CD4-positive, alpha-beta T cell treated with Interleukin-10 for 1 hour (primary cell): ENCODE measurements around the gene LEFTY1.
A peak's percentile ranks its signal among the peaks of the same experiment; 100 is the strongest.
"Not testable (repeated sequence)": the region's sequence is repeated elsewhere in the genome, so short reads cannot be mapped to it uniquely, and the experiment has no call there.

Source experiments
- DNase-seq: peaks from one replicate; pipeline ENCODE4 v3.0.0-alpha.2; 2020

LEFTY1 gene

DNA sequence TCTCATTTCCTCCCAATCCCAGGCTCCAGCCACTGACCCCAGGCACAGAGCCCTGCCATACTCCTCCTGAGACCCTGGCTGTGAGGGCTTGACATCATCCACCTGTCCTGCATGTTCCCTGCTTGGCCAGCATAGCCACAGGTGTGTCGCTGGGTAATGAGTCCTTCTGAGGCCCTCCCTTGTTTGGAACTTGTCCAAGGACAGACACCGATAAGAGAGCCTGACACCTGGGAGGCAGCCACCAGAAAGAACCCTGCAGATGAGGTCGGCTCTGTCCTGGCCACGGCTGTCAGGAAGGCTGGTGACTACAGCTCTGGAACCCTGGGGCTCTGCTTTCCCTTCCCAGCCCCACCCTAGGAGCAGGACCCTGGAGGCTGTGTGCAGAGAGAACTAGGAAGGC, 41.3 kb downstream of the LEFTY1 start:
- no peak for DNase-seq

DNA sequence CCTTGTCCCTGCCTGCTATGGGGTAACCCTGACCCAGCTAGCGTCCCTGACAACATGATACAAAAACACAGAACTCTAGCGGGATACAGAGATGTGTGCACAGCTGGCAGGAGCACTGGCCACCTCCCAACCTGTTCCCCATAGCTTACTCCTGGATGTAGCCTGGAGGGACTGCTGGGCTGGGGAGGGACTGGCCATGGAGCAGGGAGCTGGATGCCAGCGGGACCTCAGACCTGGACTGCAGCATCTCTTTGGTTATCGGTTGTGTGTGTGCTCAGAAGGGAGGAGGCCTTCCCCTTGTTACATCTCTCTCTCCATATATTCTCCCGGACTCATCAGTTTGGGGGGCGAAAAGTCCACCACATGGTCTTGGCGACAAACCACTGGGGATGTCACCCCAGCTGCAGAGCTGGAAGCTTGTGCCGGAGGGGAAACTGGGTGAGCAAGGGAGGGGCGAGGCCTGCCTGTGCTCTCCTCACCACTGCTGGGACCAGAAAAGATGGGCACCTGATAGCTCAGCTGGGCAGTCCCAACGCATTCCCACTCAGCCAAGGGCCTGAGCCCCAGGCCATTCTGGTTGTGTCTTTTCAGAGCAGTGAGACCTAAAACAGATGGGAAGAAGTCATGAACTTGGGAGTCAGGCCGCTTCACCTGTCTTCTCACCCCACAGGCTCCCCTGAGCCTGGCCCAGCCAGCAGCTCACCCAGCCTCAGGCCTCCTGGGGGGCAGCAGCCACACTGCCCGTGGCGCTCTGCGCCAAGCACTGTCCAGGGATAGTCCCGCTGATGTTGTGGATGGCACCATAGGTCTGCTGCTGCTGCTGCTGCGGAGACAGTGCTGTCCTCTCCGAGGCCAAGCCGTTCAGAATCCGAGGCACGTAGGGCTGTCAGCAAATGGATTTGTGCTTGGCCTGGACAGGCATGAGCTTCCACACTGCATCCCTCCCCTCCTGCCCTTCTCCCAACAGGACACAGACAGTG, 42.3 kb downstream of the LEFTY1 start:
- DNase-seq = no peak

DNA sequence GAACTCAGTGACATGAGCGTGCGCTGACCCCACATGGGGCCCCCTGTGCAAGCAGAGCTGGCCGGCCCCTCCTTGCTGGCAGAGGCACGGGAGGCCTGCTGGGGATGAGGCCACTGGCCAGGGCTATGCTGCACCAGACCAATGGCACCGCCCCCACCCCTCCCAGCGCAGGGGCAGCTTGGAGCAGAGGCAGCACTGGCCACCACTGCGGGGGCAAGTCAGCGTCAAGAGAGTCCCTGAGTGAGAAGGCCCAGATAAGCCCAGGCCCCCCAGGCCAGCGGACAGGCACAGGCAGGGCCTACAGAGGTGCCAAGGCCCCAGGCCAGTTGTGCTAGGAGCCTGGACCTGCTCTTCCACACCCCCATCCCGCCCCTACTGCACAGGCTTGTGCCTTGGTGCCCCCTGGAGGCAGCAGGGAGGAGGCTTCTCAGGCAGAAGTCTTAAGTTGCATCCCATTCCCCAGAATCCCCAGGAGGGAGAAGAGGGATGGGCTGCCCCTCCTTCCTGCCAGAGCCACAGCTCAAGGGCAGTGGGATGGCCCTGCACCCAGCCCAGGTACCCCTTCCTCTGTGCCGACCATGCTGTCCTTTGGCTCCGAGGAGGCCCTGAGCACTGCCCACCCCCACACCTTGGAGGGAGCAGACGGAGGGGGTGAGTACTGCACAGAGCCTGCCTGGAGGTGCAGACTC, 43.2 kb downstream of the LEFTY1 start:
- DNase-seq = peak; percentile 34

DNA sequence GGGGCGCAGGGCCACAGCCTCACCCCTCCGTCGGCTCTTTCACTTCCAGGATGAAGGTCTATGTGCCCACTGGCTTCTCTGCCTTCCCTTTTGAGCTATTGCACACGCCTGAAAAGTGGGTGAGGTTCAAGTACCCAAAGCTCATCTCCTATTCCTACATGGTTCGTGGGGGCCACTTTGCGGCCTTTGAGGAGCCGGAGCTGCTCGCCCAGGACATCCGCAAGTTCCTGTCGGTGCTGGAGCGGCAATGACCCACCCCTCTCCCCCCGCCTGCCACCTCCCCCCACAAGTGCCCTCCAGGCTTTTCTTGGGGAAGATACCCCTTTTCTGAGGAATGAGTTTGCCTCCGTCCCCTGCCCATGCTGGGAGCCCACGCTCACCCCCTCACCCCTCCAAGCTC, 43.8 kb downstream of the LEFTY1 start:
- DNase-seq = no peak

DNA sequence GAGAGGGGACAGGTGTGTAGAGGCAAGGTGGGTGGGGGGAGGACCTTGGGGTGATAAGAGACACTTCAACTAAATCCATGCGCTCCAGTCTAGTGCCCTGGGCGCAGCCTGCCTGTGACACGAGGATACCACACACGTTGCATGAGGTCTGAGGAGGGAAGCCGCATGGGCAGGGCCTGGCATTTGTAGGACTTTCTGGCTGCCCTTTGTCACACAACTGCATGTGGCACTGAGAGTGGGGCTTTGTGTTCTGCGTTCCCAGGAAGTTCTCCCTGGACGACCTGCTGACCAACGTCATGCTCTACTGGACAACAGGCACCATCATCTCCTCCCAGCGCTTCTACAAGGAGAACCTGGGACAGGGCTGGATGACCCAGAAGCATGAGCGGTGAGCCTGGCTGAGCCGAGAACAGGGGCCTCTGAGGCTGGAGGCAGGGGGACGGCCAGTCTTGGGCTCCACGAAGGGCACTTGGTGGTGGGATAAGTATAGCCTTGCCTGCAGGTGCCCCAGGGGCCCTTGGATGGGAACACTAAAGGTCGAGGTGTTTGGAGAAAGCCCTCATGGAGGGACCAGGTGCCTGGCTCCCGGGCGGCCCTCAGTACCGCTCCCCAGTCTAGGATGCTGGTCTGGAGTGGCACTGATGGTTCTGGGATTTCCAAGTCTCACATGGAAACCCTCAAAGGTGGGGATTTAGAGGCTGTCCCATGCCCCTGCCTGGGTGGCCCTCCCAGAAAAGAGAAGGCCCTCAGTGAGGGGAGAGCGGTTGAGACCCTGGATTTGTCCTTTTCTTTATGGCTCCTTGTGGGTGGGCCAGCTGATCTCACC, 44.5 kb downstream of the LEFTY1 start:
- no peak for DNase-seq

DNA sequence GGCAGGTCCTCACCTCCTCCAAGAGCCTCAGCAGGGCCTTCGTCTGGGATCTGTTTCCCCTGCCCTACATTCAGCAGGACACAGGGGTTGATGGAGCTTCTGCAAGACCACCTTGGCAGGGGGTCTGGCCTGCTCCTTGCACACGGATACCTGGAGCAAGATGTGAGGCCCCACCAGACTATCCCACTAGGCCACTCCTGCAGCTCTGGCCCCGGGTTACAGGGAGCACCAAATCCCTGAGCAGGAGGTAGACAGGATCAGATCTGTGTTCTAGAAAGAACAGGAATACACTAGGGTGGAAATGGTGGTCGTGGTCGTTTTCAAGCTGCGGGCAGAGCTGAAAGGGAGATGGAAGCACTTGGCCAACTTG, 45.5 kb downstream of the LEFTY1 start:
- DNase-seq = no peak

DNA sequence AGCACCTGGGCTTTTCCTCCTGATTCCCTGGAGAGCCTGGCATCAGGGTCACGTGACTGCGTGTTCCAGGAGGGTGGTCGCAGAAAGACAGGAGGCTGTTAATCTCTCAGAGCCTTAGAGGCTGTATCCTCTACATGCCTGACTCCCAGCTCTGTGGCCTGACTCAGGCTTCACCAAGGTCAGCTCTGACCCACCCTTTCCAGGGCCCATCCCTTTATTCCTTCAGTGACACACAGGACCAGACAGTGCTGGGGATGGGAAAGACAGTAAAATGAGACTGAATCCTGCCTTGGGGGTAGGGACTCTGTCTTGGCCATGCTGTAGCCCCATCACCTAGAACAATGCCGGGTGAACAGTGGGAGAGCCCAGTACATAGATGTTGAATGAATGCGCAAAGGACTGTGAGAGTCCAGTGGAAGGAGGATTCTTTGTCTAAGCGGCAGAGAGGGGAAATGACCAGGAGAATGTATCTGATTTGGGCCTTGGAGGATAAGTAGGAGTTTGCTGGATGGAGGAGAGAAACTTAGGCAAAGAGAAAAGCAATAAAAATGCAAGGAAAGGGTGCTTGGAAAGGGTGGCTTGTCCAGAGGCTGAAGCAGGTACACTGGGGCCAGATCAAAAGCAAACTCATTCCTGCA, 46.0 kb downstream of the LEFTY1 start:
- DNase-seq = no peak

DNA sequence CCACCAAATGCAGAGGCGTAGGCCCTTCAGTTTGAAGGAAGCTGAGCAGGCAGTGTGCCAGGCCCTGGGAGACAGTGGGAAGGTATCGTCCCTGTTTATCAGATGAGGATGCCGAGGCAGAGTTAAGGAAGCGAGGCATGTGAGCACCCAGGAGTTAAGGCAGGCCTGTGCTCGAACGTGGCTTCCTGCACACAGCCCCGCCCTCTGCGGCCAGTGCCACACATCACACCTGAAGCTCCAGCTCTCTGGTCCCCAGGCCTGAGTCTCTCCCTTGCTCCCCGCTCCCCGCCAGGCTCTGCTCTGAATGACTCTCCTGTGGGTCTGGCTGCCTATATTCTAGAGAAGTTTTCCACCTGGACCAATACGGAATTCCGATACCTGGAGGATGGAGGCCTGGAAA, 46.9 kb downstream of the LEFTY1 start:
- peak; percentile 26 for DNase-seq

DNA sequence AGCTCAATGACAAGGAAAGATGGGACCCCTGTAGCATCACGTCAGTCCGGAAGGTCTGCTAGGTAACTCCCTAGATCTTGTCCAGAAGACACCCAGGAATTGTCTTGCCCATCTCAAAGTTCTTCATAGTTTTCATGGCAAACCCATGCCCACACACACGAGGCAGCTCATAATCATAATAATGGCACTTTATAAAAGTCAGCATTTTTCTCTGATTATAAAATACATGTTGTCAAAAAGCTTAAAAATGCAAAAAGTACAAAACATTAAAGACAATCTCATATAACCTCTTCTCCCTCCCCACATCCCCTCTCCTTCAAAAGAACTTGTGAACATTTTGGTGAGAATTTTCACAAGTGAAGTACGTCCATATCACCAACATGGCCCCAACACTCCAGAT, 48.2 kb downstream of the LEFTY1 start:
- DNase-seq = no peak

DNA sequence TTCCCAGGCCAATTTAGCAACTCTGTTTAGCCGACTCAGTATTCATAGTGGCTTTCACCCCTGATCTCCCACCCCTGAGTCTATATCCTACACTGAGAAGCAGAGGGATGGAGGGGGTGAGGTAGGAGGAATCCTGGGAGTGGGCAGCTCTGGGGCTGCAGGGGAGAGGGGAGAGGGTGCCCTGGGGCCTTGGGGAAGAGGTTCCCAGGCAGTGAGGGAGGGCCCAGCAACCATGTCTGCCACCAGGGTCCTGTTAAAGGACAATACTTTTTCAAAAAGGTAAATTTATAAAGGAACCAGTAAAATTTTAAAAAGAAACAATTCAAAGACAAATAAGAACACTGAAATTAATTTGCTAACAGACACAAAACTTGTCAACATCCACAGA, 48.7 kb downstream of the LEFTY1 start:
- DNase-seq = no peak

DNA sequence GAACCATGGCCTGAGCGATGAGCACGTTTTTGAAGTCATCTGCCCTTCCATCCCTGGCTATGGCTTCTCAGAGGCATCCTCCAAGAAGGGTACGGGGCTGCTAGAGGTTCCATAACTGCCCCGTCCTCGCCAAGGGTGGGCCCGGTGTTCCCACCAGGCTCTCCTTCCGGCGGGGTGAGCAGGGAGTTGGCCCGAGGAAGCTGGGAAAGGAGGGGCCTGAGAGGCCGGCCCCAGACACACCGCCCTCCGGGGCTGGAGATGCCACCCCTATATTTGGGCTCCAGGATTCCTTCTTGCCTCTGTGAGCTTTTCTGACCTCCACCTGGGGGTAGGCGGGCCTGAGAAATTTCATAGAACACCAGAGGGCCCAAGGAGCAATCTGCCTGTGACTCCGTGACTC, 50.2 kb downstream of the LEFTY1 start:
- no peak for DNase-seq

DNA sequence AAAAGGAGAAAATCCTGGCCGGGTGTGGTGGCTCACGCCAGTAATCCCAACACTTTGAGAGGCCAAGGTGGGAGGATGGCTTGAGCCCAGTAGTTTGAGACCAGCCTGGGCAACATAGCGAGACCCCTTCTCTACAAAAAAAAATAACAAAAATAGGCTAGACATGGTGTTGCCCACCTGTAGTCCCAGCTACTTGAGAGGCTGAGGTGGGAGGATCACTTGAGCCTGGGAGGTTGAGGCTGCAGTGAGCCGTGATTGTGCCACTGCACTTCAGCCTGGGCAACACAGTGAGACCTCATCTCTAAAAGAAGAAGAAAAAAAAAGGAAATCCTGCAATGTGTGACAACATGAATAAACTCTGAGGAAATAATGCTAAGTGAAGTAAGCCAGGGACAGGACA, 52.6 kb downstream of the LEFTY1 start:
- DNase-seq = not testable (repeated sequence)
